K562 (cell line): Measurements from ENCODE around the gene EDN2. TPM values are rescaled to one million over a fixed set of nuclear protein-coding genes. Genes with fewer than 3 reads are reported as not detected.

Experiments
- ATAC-seq: fragments of 200-7000 bp; cut with Tn5 transposase; 3 replicates; pipeline ENCODE4 v1.9.1; 2020; ENCODE audit warnings: moderate library complexity
- BruUV-seq: library from RNA; stranded (reverse); fragments of 400-500 nt; replicated peaks from 2 replicates; lab custom pipeline; 2021; lab: Mats Ljungman, UMichigan
- CTCF ChIA-PET: fragments of 300-600 bp; formaldehyde crosslinking; extraction: SDS; loops from one replicate; lab custom pipeline; 2021; ENCODE audit warnings: low intra/inter-chr PET ratio; lab: Yijun Ruan, JAX
- POLR2A ChIA-PET: fragments of 300-600, 350-650 bp; sonication (Branson Sonifier 250); formaldehyde crosslinking; extraction: SDS; loops from one replicate; lab custom pipeline; 2021; ENCODE audit warnings: antibody characterized with exemption, inconsistent platforms; lab: Yijun Ruan, JAX
- DNase-seq, 4 experiments: peaks; one replicate each; pipeline versions ENCODE4 v3.0.0 to v3.0.0-alpha.2; 2011 to 2018; ENCODE audit warnings: low spot score in 3 of 4, mixed read lengths in 3 of 4; ENCODE audit errors: extremely low read depth in 1 of 4
- FAIRE-seq: peaks from 2 replicates; lab custom pipeline; 2011; peaks lifted over from hg19 to GRCh38; lab: Jason Lieb, UNC
- H2AFZ ChIP-seq: 2 replicates; pipeline ENCODE4 v1.6.0; 2011; ENCODE audit warnings: low read depth, low read length, control low read depth, inconsistent platforms
- H3K27ac ChIP-seq: fragments of 200-600 bp; 3 replicates; pipeline ENCODE4 v1.8.0; 2011; ENCODE audit warnings: low read depth, mild to moderate bottlenecking, control low read depth, inconsistent platforms, low read length, moderate library complexity, mixed read lengths; ENCODE audit errors: extremely low read depth
- H3K27me3 ChIP-seq, 2 experiments: fragments of 300-600 bp in 1 of 2; 2 replicates in 1 of 2; 3 replicates in 1 of 2; pipeline versions ENCODE4 v1.6.0 to v1.8.0; 2011; ENCODE audit warnings: inconsistent platforms in 2 of 2, low read length in 2 of 2, mild to moderate bottlenecking in 1 of 2, mixed read lengths in 1 of 2, moderate library complexity in 1 of 2; ENCODE audit not compliant: control insufficient read depth in 2 of 2, insufficient read depth in 2 of 2
- H3K36me3 ChIP-seq: fragments of 300-600 bp; 3 replicates; pipeline ENCODE4 v1.8.0; 2011; ENCODE audit warnings: mild to moderate bottlenecking, low read length, inconsistent platforms; ENCODE audit not compliant: control insufficient read depth, insufficient read depth
- H3K4me1 ChIP-seq, 2 experiments: fragments of 200-600 bp in 1 of 2; replicated peaks in 1 of 2; 2 replicates in 1 of 2; 3 replicates in 1 of 2; pipeline versions ENCODE4 v1.5.1 to v1.8.0; 2011; ENCODE audit warnings: inconsistent platforms in 2 of 2, low read length in 2 of 2, mild to moderate bottlenecking in 1 of 2, mixed read lengths in 1 of 2, moderate library complexity in 1 of 2; ENCODE audit not compliant: control insufficient read depth in 2 of 2, insufficient read depth in 2 of 2
- H3K4me2 ChIP-seq: 2 replicates; pipeline ENCODE4 v1.6.1; 2011; ENCODE audit warnings: low read length, control low read depth, inconsistent platforms, mixed read lengths; ENCODE audit not compliant: insufficient read depth
- H3K4me3 ChIP-seq: fragments of 200-600 bp; sonication (generic), shearing (Covaris generic); 2 replicates; pipeline ENCODE4 v1.5.1; 2016; ENCODE audit warnings: control low read depth, inconsistent platforms
- H3K79me2 ChIP-seq: fragments of 200-600 bp; 3 replicates; pipeline ENCODE4 v1.8.0; 2011; ENCODE audit warnings: low read length, inconsistent platforms; ENCODE audit not compliant: control insufficient read depth, insufficient read depth
- H3K9ac ChIP-seq, 2 experiments: 2 replicates each; pipeline versions ENCODE4 v1.6.0 to v1.6.1; 2011; ENCODE audit warnings: low read depth in 2 of 2, low read length in 2 of 2, control low read depth in 1 of 2, inconsistent platforms in 1 of 2, mild to moderate bottlenecking in 1 of 2, mixed read lengths in 1 of 2; ENCODE audit not compliant: insufficient read depth in 1 of 2
- H3K9me1 ChIP-seq: one replicate; pipeline ENCODE4 v1.6.0; 2011; ENCODE audit warnings: inconsistent platforms, mild to moderate bottlenecking, low read length, moderate library complexity; ENCODE audit not compliant: control insufficient read depth, insufficient read depth
- H3K9me3 ChIP-seq: replicated peaks from 2 replicates; pipeline ENCODE4 v1.5.1; 2011; ENCODE audit warnings: low read depth, low read length, inconsistent platforms; ENCODE audit not compliant: control insufficient read depth, insufficient read depth
- H4K20me1 ChIP-seq: replicated peaks from 2 replicates; pipeline ENCODE4 v1.6.1; 2011; ENCODE audit warnings: low read length, inconsistent platforms, mixed read lengths; ENCODE audit not compliant: control insufficient read depth, insufficient read depth
- CREM ChIP-seq: IDR thresholded peaks from 2 replicates; pipeline ENCODE4 v1.6.1; 2014; ENCODE audit warnings: antibody characterized with exemption, low read depth
- ELK1 ChIP-seq: sonication (generic); formaldehyde crosslinking; IDR thresholded peaks from 2 replicates; pipeline ENCODE4 v1.8.1; 2022; ENCODE audit warnings: missing genetic modification reagents
- FOSL1 ChIP-seq: fragments of 200-800 bp; sonication (Bioruptor generic); conservative IDR thresholded peaks from 2 replicates; pipeline ENCODE4 v1.6.1; 2016; ENCODE audit warnings: missing genetic modification characterization, missing compliant biosample characterization
- HIVEP1 ChIP-seq: fragments of 250-450 bp; sonication (Bioruptor Pico); IDR thresholded peaks from 2 replicates; pipeline ENCODE4 v1.4.0; 2020; ENCODE audit warnings: mild to moderate bottlenecking
- MCM5 ChIP-seq: fragments of 450-650 bp; IDR thresholded peaks from 2 replicates; pipeline ENCODE4 v1.6.1; 2016; ENCODE audit warnings: low read depth
- PHF8 ChIP-seq: fragments of 200-600 bp; sonication (generic); IDR thresholded peaks from 2 replicates; pipeline ENCODE4 v1.6.1; 2012; ENCODE audit warnings: mixed run types, mild to moderate bottlenecking, inconsistent platforms, low read length, moderate library complexity, borderline replicate concordance
- SMARCA5 ChIP-seq: fragments of 450-650 bp; IDR thresholded peaks from 2 replicates; pipeline ENCODE4 v1.6.1; 2016
- TARDBP ChIP-seq: fragments of 450-650 bp; IDR thresholded peaks from 2 replicates; pipeline ENCODE4 v1.6.1; 2016
- XRCC3 ChIP-seq: fragments of 450-650 bp; IDR thresholded peaks from 2 replicates; pipeline ENCODE4 v1.6.1; 2017; ENCODE audit warnings: mild to moderate bottlenecking, moderate library complexity
- ZBTB7A ChIP-seq: IDR thresholded peaks from 2 replicates; pipeline ENCODE4 v1.6.1; 2011; ENCODE audit warnings: low read depth, mild to moderate bottlenecking, low read length, moderate library complexity, borderline replicate concordance; ENCODE audit not compliant: control insufficient read depth
- ZNF75A ChIP-seq: fragments of 450-650 bp; formaldehyde crosslinking; IDR thresholded peaks from 2 replicates; pipeline ENCODE4 v1.4.0; 2020; ENCODE audit warnings: mild to moderate bottlenecking
- WGBS: fragments of 100-300 bp; shearing (Covaris generic); methylation state at CpG from one replicate; pipeline ENCODE4 v1.1.6; 2016; ENCODE audit warnings: low coverage, mixed read lengths; ENCODE audit not compliant: insufficient coverage; ENCODE audit errors: missing lambda C conversion rate; 5-methylcytosine and 5-hydroxymethylcytosine counted together
- in situ Hi-C: fragments of 300-500 bp; cut with MboI; formaldehyde crosslinking; loops from 4 replicates; pipeline ENCODE4 v1.15.0; 2018; ENCODE audit warnings: inconsistent platforms, mixed read lengths
- intact Hi-C: fragments of 100-400 bp; cut with micrococcal nuclease; formaldehyde crosslinking; loops from 2 replicates; pipeline ENCODE4 v1.14.2; 2022
- polyA plus RNA-seq, 8 experiments: library from polyadenylated mRNA; depleted of rRNA in 4 of 8; stranded (reverse) in 5 of 8; unstranded in 3 of 8; fragments of >200 nt; fragmentation: Nextera tagmentation in 2 of 8; fragmentation: Illumina TruSeq in 1 of 8; extraction: Ambion mirVana in 2 of 8; extraction: Trizol in 1 of 8; gene quantifications; 2 replicates each; pipeline versions ENCODE4 v1.2.1 to v1.2.3, GENCODE V29; 2011 to 2014; ENCODE audit warnings: inconsistent platforms in 1 of 8, missing spikeins in 1 of 8
- total RNA-seq, 7 experiments: library from RNA; depleted of rRNA in 6 of 7; stranded (reverse); fragments of >200 nt in 6 of 7; fragmentation: Illumina TruSeq in 2 of 7; extraction: Trizol in 2 of 7; gene quantifications; 2 replicates each; pipeline versions ENCODE4 v1.2.1 to v1.2.3, GENCODE V29; 2011 to 2021; ENCODE audit warnings: low replicate concordance in 1 of 7

The EDN2 gene
- total and polyA plus RNA-seq, 9 of the 15 experiments (the other 6 are each of a cell fraction or from before 2014, with no cell fraction given), result not detected

GRCh38 chr1:41439234-41439633, 45.2 kb downstream of the EDN2 start (continued):
- TF ChIP-seq FOSL1, result no peak
- TF ChIP-seq SMARCA5, result no peak
- no peak for TF ChIP-seq XRCC3
- no peak for TF ChIP-seq CREM
- TF ChIP-seq MCM5, result no peak
- no peak for TF ChIP-seq PHF8
- TF ChIP-seq ZBTB7A, result no peak
- no peak for TF ChIP-seq HIVEP1 (CRISPR knock-in tag)
- no peak for TF ChIP-seq TARDBP

GRCh38 chr1:41438711-41439110, 45.8 kb downstream of the EDN2 start:
- Histone ChIP-seq H3K9ac (no peak overlapping the region), H3K9me3 (no peaks in the 10 kb centered on the region), H3K27ac (no peak overlapping the region), H3K4me2 (no peak overlapping the region), H3K27me3 (peaks cover 4 to 16% of the 10 kb centered on the region in 2 experiments; a peak in 2 of 5 replicates), H3K9me1 (no peaks in the 10 kb centered on the region), H3K36me3 (no peaks in the 10 kb centered on the region), H2AFZ (no peak overlapping the region)
- CTCF ChIA-PET, result no interaction called here
- WGBS, result 0% methylated on average over 1 of the region's 1 CpG
- no TSS peak for BruUV-seq
- no peak for DNase-seq
- POLR2A ChIA-PET, result no interaction called here
- ATAC-seq, result no peak
- intact Hi-C loops, result no loop called here
- no peak for FAIRE-seq
- TF ChIP-seq ELK1 (no peak), ZNF75A (CRISPR knock-in tag) (no peak)
- TF ChIP-seq, all 486 proteins: peak for 0
- Histone ChIP-seq H4K20me1 (no peaks in the 10 kb centered on the region), H3K4me1 (no peaks in the 10 kb centered on the region), H3K4me3 (no peak overlapping the region), H3K79me2 (no peaks in the 10 kb centered on the region)
- in situ Hi-C loops, result no loop called here
